Fibroblast of lung (primary cell): ENCODE data around the gene RPS21. TPM values are rescaled to one million over a fixed set of nuclear protein-coding genes. Genes with fewer than 3 reads are reported as not detected.

Source experiments
- DNase-seq, 2 donors: peaks; one replicate each; pipeline versions ENCODE4 v3.0.0 to v3.0.0-alpha.2; 2010; ENCODE audit warnings: low read depth in 2 of 2
- H2AFZ ChIP-seq: 2 replicates; pipeline ENCODE4 v1.5.1; 2012; ENCODE audit warnings: low read length, control low read depth, inconsistent platforms
- H3K27ac ChIP-seq: 2 replicates; pipeline ENCODE4 v1.5.1; 2011; ENCODE audit warnings: low read length, control low read depth; ENCODE audit not compliant: insufficient read depth
- H3K27me3 ChIP-seq: 2 replicates; pipeline ENCODE4 v1.5.1; 2011; ENCODE audit warnings: mild to moderate bottlenecking, low read length; ENCODE audit not compliant: control insufficient read depth, insufficient read depth
- H3K36me3 ChIP-seq: 2 replicates; pipeline ENCODE4 v1.5.1; 2011; ENCODE audit warnings: low read length; ENCODE audit not compliant: control insufficient read depth, insufficient read depth
- H3K4me1 ChIP-seq: 2 replicates; pipeline ENCODE4 v1.5.1; 2011; ENCODE audit warnings: low read length; ENCODE audit not compliant: control insufficient read depth, insufficient read depth; ENCODE audit errors: extremely low read depth
- H3K4me2 ChIP-seq: 2 replicates; pipeline ENCODE4 v1.5.1; 2011; ENCODE audit warnings: low read length, control low read depth; ENCODE audit not compliant: insufficient read depth; ENCODE audit errors: extremely low read depth
- H3K4me3 ChIP-seq, 4 experiments: fragments of 200-600 bp in 1 of 4; sonication (generic) in 1 of 4; replicated peaks in 1 of 4; 2 replicates each; pipeline ENCODE4 v1.5.1; 2011 to 2016; ENCODE audit warnings: low read length in 4 of 4, low read depth in 3 of 4, mild to moderate bottlenecking in 3 of 4, control low read depth in 2 of 4, inconsistent platforms in 1 of 4, mixed read lengths in 1 of 4; ENCODE audit not compliant: insufficient read depth in 1 of 4; ENCODE audit errors: control extremely low read depth in 1 of 4
- H3K79me2 ChIP-seq: 2 replicates; pipeline ENCODE4 v1.5.1; 2012; ENCODE audit warnings: mild to moderate bottlenecking, low read length, inconsistent platforms; ENCODE audit not compliant: control insufficient read depth, insufficient read depth
- H3K9ac ChIP-seq: 2 replicates; pipeline ENCODE4 v1.5.1; 2011; ENCODE audit warnings: mild to moderate bottlenecking, low read length, control low read depth; ENCODE audit not compliant: insufficient read depth
- H3K9me3 ChIP-seq: 2 replicates; pipeline ENCODE4 v1.5.1; 2012; ENCODE audit warnings: low read depth, low read length; ENCODE audit not compliant: control insufficient read depth, insufficient read depth
- H4K20me1 ChIP-seq: 2 replicates; pipeline ENCODE4 v1.5.1; 2011; ENCODE audit warnings: low read length; ENCODE audit not compliant: control insufficient read depth, insufficient read depth; ENCODE audit errors: extremely low read depth
- CTCF ChIP-seq, 2 donors: IDR thresholded peaks in 1 of 2; conservative IDR thresholded peaks in 1 of 2; 1 replicate in 1 of 2; 2 replicates in 1 of 2; pipeline ENCODE4 v1.5.1; 2011 to 2012; ENCODE audit warnings: low read length in 2 of 2, control low read depth in 1 of 2, inconsistent platforms in 1 of 2, low read depth in 1 of 2, mild to moderate bottlenecking in 1 of 2
- EZH2 ChIP-seq: IDR thresholded peaks from 2 replicates; pipeline ENCODE4 v1.5.1; 2012; ENCODE audit warnings: low read length, control low read depth, mild to moderate bottlenecking; ENCODE audit errors: missing control alignments
- polyA plus RNA-seq, 2 donors: library from polyadenylated mRNA; depleted of rRNA in 1 of 2; stranded (reverse) in 1 of 2; unstranded in 1 of 2; fragments of >200 nt; gene quantifications; 2 replicates each; pipeline ENCODE4 v1.2.1, GENCODE V29; 2011 to 2012; ENCODE audit warnings: missing spikeins in 1 of 2
- total RNA-seq: library from RNA; depleted of rRNA; stranded (reverse); fragments of >200 nt; gene quantifications from 2 replicates; pipeline ENCODE4 v1.2.1, GENCODE V29; 2014

Gene RPS21
- total and polyA plus RNA-seq, 2 donors (not counting 1 experiment from before 2014, with no cell fraction given), result 867 to 2,081 TPM

- peak; percentile 87 to 89 for DNase-seq
- no peak for TF ChIP-seq EZH2
- Histone ChIP-seq H3K36me3 (no peaks in the 10 kb centered on the region), H3K27me3 (no peaks in the 10 kb centered on the region), H3K79me2 (no peaks in the 10 kb centered on the region), H3K4me2 (peak overlapping the region; percentile 54), H3K27ac (peak overlapping the region; percentile 47), H2AFZ (no peak overlapping the region), H3K4me1 (peaks cover 46% of the 10 kb centered on the region), H3K4me3 (peak overlapping the region in 1 of 4 experiments; percentile 12), H3K9me3 (no peaks in the 10 kb centered on the region), H3K9ac (no peak overlapping the region), H4K20me1 (no peaks in the 10 kb centered on the region)
These were observed 16.6 kb upstream of the RPS21 start for GRCh38 chr20:62370115-62370806.

- H3K27me3 ChIP-seq, result no peaks in the 10 kb centered on the region
- no peak for DNase-seq
- H3K4me1 ChIP-seq, result peaks cover 52% of the 10 kb centered on the region
- no peaks in the 10 kb centered on the region for H3K36me3 ChIP-seq
- no peak for TF ChIP-seq EZH2
- no peak for TF ChIP-seq CTCF (conservative IDR thresholded peaks at IDR 0.05 in 1 of 2, IDR thresholded peaks at IDR 0.05 in 1 of 2; ENCODE audit: low read depth in 1 of 2, low read length in 2 of 2)
- H3K9me3 ChIP-seq, result no peaks in the 10 kb centered on the region
- no peaks in the 10 kb centered on the region for H3K79me2 ChIP-seq
- H2AFZ ChIP-seq, result no peak overlapping the region
- H4K20me1 ChIP-seq, result no peaks in the 10 kb centered on the region
- H3K27ac ChIP-seq, result peak overlapping the region; percentile 47
- no peak overlapping the region for H3K9ac ChIP-seq
- H3K4me3 ChIP-seq, result no peak overlapping the region
- no peak overlapping the region for H3K4me2 ChIP-seq
These were observed 15.9 kb upstream of the RPS21 start for GRCh38 chr20:62370807-62371587.

- Histone ChIP-seq H3K4me1 (peaks cover 58% of the 10 kb centered on the region), H2AFZ (no peak overlapping the region)
- TF ChIP-seq EZH2, result no peak
- TF ChIP-seq CTCF (conservative IDR thresholded peaks at IDR 0.05 in 1 of 2, IDR thresholded peaks at IDR 0.05 in 1 of 2; ENCODE audit: low read depth in 1 of 2, low read length in 2 of 2), result no peak
These were observed 15.3 kb upstream of the RPS21 start for GRCh38 chr20:62371588-62372041.

More at GRCh38 chr20:62371588-62372041, 15.3 kb upstream of the RPS21 start:
- DNase-seq, result no peak
- H3K36me3 ChIP-seq, result no peaks in the 10 kb centered on the region
- H3K4me2 ChIP-seq, result no peak overlapping the region
- H3K79me2 ChIP-seq, result no peaks in the 10 kb centered on the region
- H3K27me3 ChIP-seq, result no peaks in the 10 kb centered on the region
- H3K4me3 ChIP-seq, result no peak overlapping the region
- H3K9ac ChIP-seq, result no peak overlapping the region
- H3K9me3 ChIP-seq, result no peaks in the 10 kb centered on the region
- no peaks in the 10 kb centered on the region for H4K20me1 ChIP-seq
- H3K27ac ChIP-seq, result no peak overlapping the region
